Activated CD8-positive, alpha-beta memory T cell treated with anti-CD3 and anti-CD28 coated beads, Interleukin-2, amount 50 U/mL, for 4 hours (primary cell): Measurements from ENCODE around the gene SMOC2.
"Not testable (repeated sequence)": the region's sequence is repeated elsewhere in the genome, so short reads cannot be mapped to it uniquely, and the experiment has no call there.

Experiments
- DNase-seq: peaks from one replicate; pipeline ENCODE4 v3.0.0-alpha.2; 2020

Gene SMOC2

DNA sequence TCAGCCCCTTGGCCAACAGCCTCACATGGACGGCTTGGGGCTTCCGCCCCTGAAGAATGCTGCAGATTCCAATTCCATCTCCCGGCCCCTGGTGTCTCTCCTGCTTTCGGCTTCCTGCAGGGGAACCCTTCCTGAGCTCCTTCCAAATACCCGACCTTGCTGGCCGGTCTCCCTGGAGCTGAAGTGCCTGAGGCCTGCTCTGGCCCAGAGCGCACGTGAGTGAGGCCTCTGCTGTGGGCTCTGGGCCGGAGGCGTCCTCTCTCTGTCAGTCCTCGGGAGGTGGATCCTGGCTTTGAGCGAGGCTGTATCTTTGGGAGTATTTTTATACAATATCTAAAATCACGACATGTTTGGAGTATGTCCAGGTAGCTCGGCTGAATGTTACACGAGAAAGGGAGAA is 253.8 kb downstream of the SMOC2 start:
- DNase-seq, result not testable (repeated sequence)

DNA sequence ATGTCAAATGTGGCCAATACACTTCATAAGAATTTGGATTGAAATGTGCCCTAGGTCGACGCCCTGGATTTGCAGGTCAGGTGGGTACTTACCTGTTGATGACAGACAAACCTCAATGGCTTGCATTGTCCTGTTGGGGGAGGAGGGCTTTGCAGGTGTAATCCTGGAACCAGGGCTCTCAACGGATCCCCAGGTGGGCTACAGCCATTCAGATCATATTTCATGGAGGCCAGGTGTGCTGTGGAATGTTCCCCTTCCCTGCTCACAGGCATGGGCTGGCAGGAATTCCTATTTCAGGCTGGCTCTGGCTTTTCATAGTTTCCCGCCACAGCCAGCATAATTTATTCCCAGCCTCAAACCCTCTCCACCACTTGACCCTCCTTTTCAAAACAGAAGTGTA is 254.7 kb downstream of the SMOC2 start:
- DNase-seq, result no peak

DNA sequence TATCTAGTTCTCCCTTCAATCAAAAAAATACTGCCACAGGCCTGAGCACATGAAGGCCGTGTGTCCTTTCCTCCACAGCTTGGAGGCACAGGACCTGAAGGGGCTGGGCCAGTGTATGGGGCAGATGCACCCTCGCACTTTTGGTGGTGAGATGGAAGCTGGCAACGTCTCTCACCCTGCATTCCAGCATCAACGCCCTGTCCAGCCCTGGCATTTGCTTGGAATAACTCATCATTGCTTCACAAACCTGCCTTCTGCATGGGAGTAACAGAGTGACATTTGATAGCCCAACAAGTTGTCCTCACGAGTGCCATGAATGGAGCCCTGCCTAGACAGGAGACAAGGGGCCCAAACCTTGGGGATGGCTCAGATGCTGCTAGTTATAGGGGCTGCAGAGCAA is 257.9 kb downstream of the SMOC2 start:
- no peak for DNase-seq

DNA sequence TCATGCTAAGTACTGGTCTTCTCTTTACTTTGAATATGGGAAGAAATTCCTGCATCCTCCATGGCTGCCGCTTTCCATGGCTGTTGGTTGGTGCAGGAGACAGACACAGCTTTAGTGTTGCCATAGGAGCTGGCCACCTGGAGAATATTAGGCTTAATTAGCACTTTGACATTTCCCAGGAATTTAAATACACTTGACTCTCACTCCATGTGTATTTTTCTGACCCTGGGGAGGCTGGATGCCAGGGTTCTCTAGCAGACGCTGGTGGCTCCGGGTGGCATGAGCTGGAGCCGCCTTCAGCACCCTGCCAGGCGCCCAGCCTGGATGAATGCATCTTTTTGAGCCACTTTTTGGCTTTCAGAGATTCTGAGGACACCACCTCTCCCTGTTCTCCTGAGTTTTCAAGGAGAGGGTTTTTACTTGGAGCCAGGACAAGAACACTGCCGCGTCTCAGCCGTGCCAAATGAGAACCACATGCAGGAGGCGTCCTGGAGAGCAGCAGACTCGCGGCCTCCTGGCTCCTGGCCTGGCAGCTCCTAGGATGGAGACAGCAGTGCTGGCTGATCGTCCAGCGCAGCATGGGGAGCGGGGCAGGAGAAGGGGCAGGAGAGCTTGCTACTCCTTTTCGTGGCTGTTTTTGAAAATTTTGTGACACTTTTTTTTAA is 258.8 kb downstream of the SMOC2 start:
- DNase-seq, result no peak

DNA sequence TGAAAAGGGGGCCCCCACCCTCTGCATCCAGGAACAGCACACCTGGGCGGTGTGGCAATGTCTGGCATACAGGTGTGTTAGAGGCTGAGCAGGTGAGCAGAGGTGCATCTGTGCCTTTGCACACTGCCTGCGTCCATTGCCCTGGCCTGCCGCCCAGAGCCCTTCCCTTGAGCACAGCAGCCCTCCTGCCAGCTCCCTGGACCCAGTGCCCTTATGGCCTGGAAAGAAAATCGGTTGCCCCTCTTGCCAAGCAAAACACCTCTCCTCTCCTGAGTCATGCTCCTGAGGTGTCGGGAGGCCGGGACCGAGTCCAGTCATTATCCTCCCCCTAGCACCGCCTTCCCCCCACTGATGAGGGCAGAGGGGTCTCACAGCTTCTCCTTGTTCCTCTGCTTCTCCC is 259.9 kb downstream of the SMOC2 start:
- no peak for DNase-seq

DNA sequence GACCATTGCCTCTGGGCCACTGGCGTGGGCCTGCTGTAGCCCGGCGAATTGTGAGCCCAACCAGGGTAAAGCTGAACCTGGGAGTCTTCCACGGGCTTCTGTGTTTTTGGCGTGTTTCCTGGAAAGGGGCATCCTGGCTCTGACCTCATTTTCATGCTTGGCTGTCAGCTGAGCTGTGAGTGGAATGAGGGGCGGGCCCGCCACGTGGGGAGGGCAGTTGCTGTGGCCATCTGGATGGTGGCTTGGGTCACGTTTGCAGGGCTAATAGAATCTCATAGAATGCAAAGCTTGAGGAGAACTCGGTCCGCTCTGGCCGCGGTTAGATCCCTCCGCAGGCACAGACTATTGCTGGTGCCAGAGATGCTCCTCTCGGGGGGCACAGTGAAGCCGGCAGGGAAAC is 263.0 kb downstream of the SMOC2 start:
- no peak for DNase-seq

GRCh38 chr6:168704678-168705077 is 263.7 kb downstream of the SMOC2 start:
- no peak for DNase-seq

- not testable (repeated sequence) for DNase-seq
Observed at GRCh38 chr6:168705271-168705670, 264.3 kb downstream of the SMOC2 start.

DNA sequence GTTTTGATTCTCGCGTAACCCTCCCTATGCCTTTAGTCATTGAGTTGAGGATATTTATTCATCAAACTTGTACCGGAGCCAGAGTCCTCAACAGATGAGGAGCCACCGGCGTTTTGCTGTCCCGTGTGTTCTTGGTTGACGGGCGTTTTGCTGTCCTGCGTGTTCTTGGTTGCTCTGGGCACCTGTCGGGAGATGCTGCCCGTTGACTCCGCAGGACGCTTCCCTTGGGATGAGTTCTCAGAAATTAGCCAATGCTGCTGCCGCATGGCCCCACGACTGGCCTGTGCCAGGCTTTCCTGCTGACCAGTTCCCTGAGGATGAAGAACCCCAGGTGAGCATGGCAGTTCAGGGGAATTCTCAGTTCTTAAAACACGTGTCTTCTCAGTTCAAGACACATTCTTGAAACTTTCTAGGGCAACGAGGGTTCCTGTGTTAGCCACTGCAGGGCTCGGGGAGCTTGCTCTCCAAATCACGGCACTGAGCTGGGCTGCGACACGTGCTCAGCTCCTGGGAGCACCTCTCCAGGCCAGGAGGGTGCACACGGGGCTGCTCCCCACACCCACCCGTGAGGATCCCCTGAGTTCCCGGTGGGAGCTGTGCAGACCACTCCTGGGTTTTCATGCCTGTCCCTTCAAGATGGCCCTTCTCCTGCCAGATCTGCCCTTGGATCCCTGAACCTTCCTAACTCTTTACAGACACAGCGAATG is 265.6 kb downstream of the SMOC2 start:
- DNase-seq, result no peak

GRCh38 chr6:168708526-168708925 is 267.5 kb downstream of the SMOC2 start:
- DNase-seq, result no peak

- no peak for DNase-seq
Observed at GRCh38 chr6:168708984-168709383, 268.0 kb downstream of the SMOC2 start.

- no peak for DNase-seq
Observed at GRCh38 chr6:168709390-168709789, 268.4 kb downstream of the SMOC2 start.

DNA sequence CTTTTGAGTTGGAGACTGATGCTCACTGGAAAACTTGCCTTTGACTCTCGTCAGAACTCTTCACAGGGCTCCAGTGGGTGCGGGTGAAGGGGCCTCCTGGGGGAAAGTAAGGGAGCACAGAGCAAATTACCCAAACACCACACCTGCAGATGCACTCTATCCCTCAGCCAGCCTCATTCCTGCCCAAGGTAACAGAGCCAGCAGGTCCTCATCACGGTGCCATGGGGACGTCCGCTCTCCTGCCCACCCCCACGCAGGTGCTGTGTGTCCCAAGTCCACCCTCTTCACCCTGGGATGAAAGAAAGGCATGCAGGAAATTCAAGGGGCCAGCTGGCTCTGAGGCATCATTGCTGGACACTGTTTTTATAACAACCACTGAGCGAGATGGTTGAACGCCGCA is 269.0 kb downstream of the SMOC2 start:
- no peak for DNase-seq

GRCh38 chr6:168711049-168711640 is 270.2 kb downstream of the SMOC2 start:
- no peak for DNase-seq

GRCh38 chr6:168711666-168712300 is 270.8 kb downstream of the SMOC2 start:
- DNase-seq, result no peak

- DNase-seq, result no peak
Observed at GRCh38 chr6:168712993-168713392, 272.0 kb downstream of the SMOC2 start.

DNA sequence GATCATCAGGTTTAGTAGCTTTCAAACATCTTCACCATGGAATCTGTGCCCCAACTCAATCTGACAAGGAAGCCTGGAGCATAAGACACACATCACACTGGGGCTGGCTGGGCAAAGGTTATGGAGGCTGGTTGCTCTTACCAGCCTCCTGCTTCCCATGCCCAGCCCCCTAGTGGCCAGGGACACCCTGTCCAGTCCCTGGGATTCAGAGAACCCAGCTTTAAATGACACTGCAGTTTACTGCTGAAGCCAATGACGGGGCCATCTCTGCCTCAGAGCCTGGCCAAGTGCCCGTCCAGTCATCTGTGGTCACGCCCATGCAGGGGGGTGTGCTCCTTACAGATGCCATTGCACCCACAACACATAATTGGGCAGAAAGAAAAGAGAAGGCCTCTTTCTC is 272.9 kb downstream of the SMOC2 start:
- no peak for DNase-seq

GRCh38 chr6:168714547-168715260 is 273.7 kb downstream of the SMOC2 start:
- DNase-seq, result no peak

DNA sequence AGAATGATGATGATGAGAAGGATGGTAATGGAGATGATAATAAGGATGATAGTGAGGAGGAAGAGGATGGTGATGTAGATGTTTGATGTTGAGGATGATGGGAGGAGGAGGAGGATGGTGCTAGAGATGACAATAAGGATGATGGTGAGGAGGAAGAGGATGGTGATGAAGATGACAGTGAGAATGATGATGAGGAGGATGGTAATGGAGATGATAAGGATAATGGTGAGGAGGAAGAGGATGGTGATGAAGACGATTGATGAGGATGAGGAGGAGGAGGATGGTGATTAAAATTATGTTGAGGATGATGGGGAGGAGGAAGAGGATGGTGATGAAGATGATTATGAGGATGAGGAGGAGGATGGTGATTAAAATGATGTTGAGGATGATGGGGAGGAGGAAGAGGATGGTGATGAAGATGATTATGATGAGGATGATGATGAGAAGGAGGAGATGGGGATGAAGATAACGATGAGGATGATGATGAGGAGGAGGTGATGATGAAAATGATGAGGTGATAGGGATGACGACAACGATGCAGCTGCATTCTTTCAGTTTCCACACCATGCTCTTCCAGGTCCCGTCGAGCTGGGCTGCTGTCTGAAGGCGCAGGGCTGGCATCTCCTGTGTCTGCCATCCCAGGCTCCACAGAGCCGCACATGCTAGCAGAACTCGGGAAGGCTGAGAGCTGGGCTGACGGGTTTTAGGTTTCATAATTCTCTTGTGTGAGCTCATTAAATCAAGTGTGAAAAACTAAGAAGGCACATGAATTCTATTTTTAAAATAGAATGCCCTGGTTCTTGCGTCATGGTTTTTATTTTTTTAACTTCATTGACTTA is 274.9 kb downstream of the SMOC2 start:
- DNase-seq, result no peak

DNA sequence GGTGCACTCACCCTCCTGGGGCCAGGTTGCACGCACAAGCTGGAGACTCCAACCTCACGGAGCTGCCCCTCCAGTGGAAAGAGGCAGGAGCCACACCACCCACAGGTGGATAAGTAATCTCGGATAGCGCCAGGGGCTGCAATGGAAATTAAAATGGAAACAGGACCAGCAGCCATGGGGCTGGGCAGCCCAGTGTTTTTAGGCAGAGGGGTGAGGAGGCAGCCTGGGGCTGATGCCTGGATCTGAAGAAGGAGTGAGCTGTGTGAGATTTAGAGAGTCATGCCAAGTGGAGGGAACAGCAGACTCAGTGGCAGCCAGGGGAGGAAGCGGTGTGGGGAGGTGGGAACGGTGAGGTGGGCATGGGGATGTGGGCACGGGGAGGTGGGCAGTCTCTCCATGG is 275.6 kb downstream of the SMOC2 start:
- DNase-seq, result no peak

GRCh38 chr6:168717491-168717890 is 276.5 kb downstream of the SMOC2 start:
- no peak for DNase-seq
